Suprapubic skin (tissue), 3 donors: ENCODE results near the gene VSX1.

Source experiments
- CTCF ChIP-seq, 2 donors: fragments of 200-600 bp in 1 of 2; fragments of 450-650 bp in 1 of 2; sonication (generic) in 1 of 2; IDR thresholded peaks; one replicate each; pipeline ENCODE4 v1.5.1; 2016 to 2019; ENCODE audit warnings: antibody characterized with exemption in 2 of 2, mild to moderate bottlenecking in 1 of 2, moderate library complexity in 1 of 2
- POLR2A ChIP-seq, 2 donors: fragments of 450-650 bp; IDR thresholded peaks; one replicate each; pipeline ENCODE4 v1.6.1; 2017; ENCODE audit warnings: antibody characterized with exemption in 2 of 2, mild to moderate bottlenecking in 2 of 2, moderate library complexity in 2 of 2

GRCh38 chr20:25076201-25076600, 5.7 kb downstream of the VSX1 start:
- no peak for TF ChIP-seq CTCF (IDR thresholded peaks at IDR 0.05)
- no peak for TF ChIP-seq POLR2A (IDR thresholded peaks at IDR 0.05)
